WTC11 (cell line): ENCODE data around the gene FMNL3. TPM values are rescaled to one million over a fixed set of nuclear protein-coding genes. Genes with fewer than 3 reads are reported as not detected.

ENCODE experiments used
- ATAC-seq: fragments of 200-7000 bp; cut with Tn5 transposase; 2 replicates; pipeline ENCODE4 v1.10.0; 2021; ENCODE audit warnings: mild to moderate bottlenecking, moderate library complexity
- CTCF ChIA-PET: fragments of 300-600 bp; sonication (Branson Sonifier 250); formaldehyde crosslinking; loops from one replicate; lab custom pipeline; 2021; ENCODE audit warnings: antibody characterized with exemption; lab: Charles Lee
- POLR2A ChIA-PET: fragments of 350-600 bp; sonication (Branson Sonifier 250); formaldehyde crosslinking; loops from one replicate; lab custom pipeline; 2021; ENCODE audit warnings: antibody characterized with exemption; lab: Charles Lee
- DNase-seq: peaks from one replicate; pipeline ENCODE4 v3.0.0; 2021; ENCODE audit warnings: low spot score
- H3K27ac Mint-ChIP-seq: 2 replicates; pipeline ENCODE4 v1.8.0; 2021; ENCODE audit warnings: mixed read lengths
- H3K27me3 Mint-ChIP-seq: 2 replicates; pipeline ENCODE4 v1.8.0; 2021; ENCODE audit warnings: low read depth, mild to moderate bottlenecking, moderate library complexity, mixed read lengths
- H3K36me3 Mint-ChIP-seq: 2 replicates; pipeline ENCODE4 v1.8.0; 2021; ENCODE audit warnings: mixed read lengths
- H3K4me1 Mint-ChIP-seq: 2 replicates; pipeline ENCODE4 v1.8.0; 2022; ENCODE audit warnings: mixed read lengths
- H3K4me3 Mint-ChIP-seq: 2 replicates; pipeline ENCODE4 v1.8.0; 2021; ENCODE audit warnings: mild to moderate bottlenecking, moderate library complexity, mixed read lengths
- H3K9me3 Mint-ChIP-seq: 2 replicates; pipeline ENCODE4 v1.8.0; 2021; ENCODE audit warnings: mixed read lengths
- ARID4B ChIP-seq: sonication (generic); formaldehyde crosslinking; IDR thresholded peaks from 2 replicates; pipeline ENCODE4 v1.8.0; 2023; ENCODE audit warnings: missing genetic modification reagents, mild to moderate bottlenecking, borderline replicate concordance
- CBFB ChIP-seq: sonication (generic); formaldehyde crosslinking; IDR thresholded peaks from 2 replicates; pipeline ENCODE4 v1.8.1; 2022; ENCODE audit warnings: mild to moderate bottlenecking, low read depth, missing genetic modification reagents
- CREB1 ChIP-seq: sonication (generic); formaldehyde crosslinking; IDR thresholded peaks from 2 replicates; pipeline ENCODE4 v1.8.0; 2023; ENCODE audit warnings: mild to moderate bottlenecking, missing genetic modification reagents
- ESRRA ChIP-seq: sonication (generic); formaldehyde crosslinking; IDR thresholded peaks from 2 replicates; pipeline ENCODE4 v1.8.1; 2022; ENCODE audit warnings: mild to moderate bottlenecking, missing genetic modification reagents, borderline replicate concordance
- JUN ChIP-seq: sonication (generic); formaldehyde crosslinking; IDR thresholded peaks from 2 replicates; pipeline ENCODE4 v1.8.0; 2023; ENCODE audit warnings: mild to moderate bottlenecking, missing genetic modification reagents
- MAX ChIP-seq: sonication (generic); formaldehyde crosslinking; IDR thresholded peaks from 2 replicates; pipeline ENCODE4 v1.8.0; 2022; ENCODE audit warnings: mild to moderate bottlenecking, missing genetic modification reagents
- NFATC4 ChIP-seq: fragments of 250-450 bp; sonication (Bioruptor Pico); IDR thresholded peaks from 2 replicates; pipeline ENCODE4 v1.9.0; 2021; ENCODE audit warnings: mild to moderate bottlenecking
- NFE2L1 ChIP-seq: sonication (generic); formaldehyde crosslinking; IDR thresholded peaks from 2 replicates; pipeline ENCODE4 v1.8.1; 2023; ENCODE audit warnings: missing genetic modification reagents
- NR2C2 ChIP-seq: sonication (generic); formaldehyde crosslinking; IDR thresholded peaks from 2 replicates; pipeline ENCODE4 v1.8.0; 2022; ENCODE audit warnings: mild to moderate bottlenecking, missing genetic modification reagents
- NR3C1 ChIP-seq: sonication (generic); formaldehyde crosslinking; conservative IDR thresholded peaks from 2 replicates; pipeline ENCODE4 v1.8.1; 2023; ENCODE audit warnings: low read depth, mild to moderate bottlenecking, missing genetic modification reagents
- TEAD4 ChIP-seq: sonication (generic); formaldehyde crosslinking; IDR thresholded peaks from 2 replicates; pipeline ENCODE4 v1.8.0; 2022; ENCODE audit warnings: mild to moderate bottlenecking, missing genetic modification reagents
- ZNF121 ChIP-seq: sonication (generic); formaldehyde crosslinking; IDR thresholded peaks from 2 replicates; pipeline ENCODE4 v1.8.0; 2023; ENCODE audit warnings: missing genetic modification reagents
- ZNF138 ChIP-seq: sonication (generic); formaldehyde crosslinking; conservative IDR thresholded peaks from 2 replicates; pipeline ENCODE4 v1.8.1; 2022; ENCODE audit warnings: mild to moderate bottlenecking, moderate library complexity, missing genetic modification reagents
- ZNF219 ChIP-seq: sonication (generic); formaldehyde crosslinking; IDR thresholded peaks from 2 replicates; pipeline ENCODE4 v1.8.0; 2023; ENCODE audit warnings: missing genetic modification reagents, mild to moderate bottlenecking, borderline replicate concordance
- ZNF416 ChIP-seq: fragments of 250-450 bp; sonication (Bioruptor Pico); IDR thresholded peaks from 2 replicates; pipeline ENCODE4 v1.9.0; 2021; ENCODE audit warnings: mild to moderate bottlenecking, inconsistent platforms
- ZNF512 ChIP-seq: sonication (generic); formaldehyde crosslinking; IDR thresholded peaks from 2 replicates; pipeline ENCODE4 v1.8.1; 2022; ENCODE audit warnings: missing genetic modification reagents, borderline replicate concordance
- ZNF532 ChIP-seq: fragments of 250-450 bp; sonication (Bioruptor Pico); IDR thresholded peaks from 2 replicates; pipeline ENCODE4 v1.9.0; 2021; ENCODE audit warnings: mild to moderate bottlenecking, borderline replicate concordance
- ZSCAN18 ChIP-seq: fragments of 250-450 bp; sonication (Bioruptor Pico); IDR thresholded peaks from 2 replicates; pipeline ENCODE4 v2.1.2; 2022; ENCODE audit warnings: mild to moderate bottlenecking, moderate library complexity
- total RNA-seq: library from RNA; stranded (reverse); gene quantifications from 3 replicates; pipeline ENCODE4 v1.2.3, GENCODE V29; 2021

FMNL3 gene
- total RNA-seq, 1 experiment from 2014 or later: 19.3 TPM

- H3K4me3 Mint-ChIP-seq: no peak overlapping the region
Measured at GRCh38 chr12:49673446-49674317, 33.5 kb downstream of the FMNL3 start.

GRCh38 chr12:49672301-49673217, 34.6 kb downstream of the FMNL3 start:
- TF ChIP-seq ZNF512 (CRISPR knock-in tag): no peak
- TF ChIP-seq ARID4B (CRISPR knock-in tag): no peak
- TF ChIP-seq TEAD4: no peak
- no peak for TF ChIP-seq MAX (CRISPR knock-in tag)
- no peak for TF ChIP-seq NR3C1 (CRISPR knock-in tag)
- TF ChIP-seq ZNF532 (CRISPR knock-in tag): no peak
- TF ChIP-seq NFATC4: no peak
- TF ChIP-seq ZNF416 (CRISPR knock-in tag): no peak
- no peak for TF ChIP-seq JUN (CRISPR knock-in tag)
- no peak for TF ChIP-seq NR2C2 (CRISPR knock-in tag)
- no peak for TF ChIP-seq ESRRA (CRISPR knock-in tag)
- no peak for TF ChIP-seq ZNF138 (CRISPR knock-in tag)
- TF ChIP-seq CBFB (CRISPR knock-in tag): no peak
- no peak for TF ChIP-seq CREB1 (CRISPR knock-in tag)
- no peak for TF ChIP-seq ZSCAN18
- no peak for TF ChIP-seq ZNF219
- no peak for ATAC-seq
- ChIA-PET CTCF (interaction anchor here (0.8 to 4.3 kb wide), 11 partner anchors 9 to 92 kb away, joined by 3 to 29 read pairs (median 9); partner anchors contain the start of genes PRPF40B and TMBIM6), POLR2A (interaction anchor here (0.8 to 1.3 kb wide), 4 partner anchors 10 to 69 kb away, joined by 3 to 4 read pairs (median 4); no protein-coding TSS in a partner anchor)
- DNase-seq: no peak
- H3K4me3 Mint-ChIP-seq: no peak overlapping the region
- H3K4me1 Mint-ChIP-seq: peaks cover 30% of the 10 kb centered on the region
- no peaks in the 10 kb centered on the region for H3K9me3 Mint-ChIP-seq
- H3K36me3 Mint-ChIP-seq: no peaks in the 10 kb centered on the region
- no peaks in the 10 kb centered on the region for H3K27me3 Mint-ChIP-seq
- peak overlapping the region; percentile 97 for H3K27ac Mint-ChIP-seq

More at GRCh38 chr12:49673446-49674317, 33.5 kb downstream of the FMNL3 start:
- H3K36me3 Mint-ChIP-seq: no peaks in the 10 kb centered on the region
- no peaks in the 10 kb centered on the region for H3K9me3 Mint-ChIP-seq
- POLR2A ChIA-PET: interaction anchor here (0.6 to 1.3 kb wide), 6 partner anchors 9 to 1632 kb away, joined by 3 to 4 read pairs (median 3); no protein-coding TSS in a partner anchor
- ATAC-seq (peak; percentile 93), DNase-seq (peak; percentile 66)
- no peaks in the 10 kb centered on the region for H3K27me3 Mint-ChIP-seq
- peak overlapping the region; percentile 97 for H3K27ac Mint-ChIP-seq
- CTCF ChIA-PET: interaction anchor here (0.6 to 4.3 kb wide), 14 partner anchors 10 to 1915 kb away, joined by 3 to 29 read pairs (median 5); partner anchors contain the start of genes PRPF40B and TMBIM6
- TF ChIP-seq ZNF121 (CRISPR knock-in tag) (peak; percentile 28; the same call in 1 of the 2 replicates), NFE2L1 (CRISPR knock-in tag) (no peak)
- peaks cover 30% of the 10 kb centered on the region for H3K4me1 Mint-ChIP-seq
